Measurements from ENCODE around the gene TRIM8. TPM values are rescaled to one million over a fixed set of nuclear protein-coding genes. Genes with fewer than 3 reads are reported as not detected.
A peak's percentile ranks its signal among the peaks of the same experiment; 100 is the strongest.

TRIM8 gene
- total and polyA plus RNA-seq, 2 of the 8 experiments (the other 6 are each of a cell fraction or from before 2014, with no cell fraction given) = 24.9 to 38.8 TPM

GRCh38 chr10:102670871-102671434 lies 26.7 kb downstream of the TRIM8 start:
- Histone ChIP-seq H3K23ac (ENCODE audit: insufficient read length) (no peak overlapping the region), H3K27ac (ENCODE audit: low read depth, low read length) (no peak overlapping the region), H3K14ac (ENCODE audit: insufficient read length) (no peak overlapping the region), H3K9me3 (ENCODE audit: insufficient read depth in 2 of 2, low read depth in 1 of 2, low read length in 1 of 2) (no peaks in the 10 kb centered on the region), H2BK120ac (replicated peaks; ENCODE audit: low read depth, low read length) (no peak overlapping the region), H3K4me1 (replicated peaks in 1 of 4; ENCODE audit: control insufficient read depth in 3 of 4, insufficient read depth in 4 of 4, low read length in 3 of 4) (peaks cover 24 to 46% (median 31%) of the 10 kb centered on the region in 4 experiments), H3K36me3 (ENCODE audit: control insufficient read depth in 2 of 4, insufficient read depth in 4 of 4, low read length in 3 of 4) (no peaks in the 10 kb centered on the region), H3K4me2 (ENCODE audit: insufficient read depth in 1 of 2, low read depth in 2 of 2, low read length in 2 of 2) (peak overlapping the region; percentile 10 to 25; a peak in 1 of 4 replicates), H2BK15ac (ENCODE audit: low read length) (peak overlapping the region; percentile 36; the same call in 1 of the 2 replicates), H2BK5ac (ENCODE audit: low read depth, low read length) (no peak overlapping the region), H3K4me3 (ENCODE audit: extremely low read depth in 1 of 4, insufficient read depth in 2 of 4, low read depth in 3 of 4, low read length in 4 of 4) (no peak overlapping the region; a peak in 2 of 8 replicates), H2AK5ac (ENCODE audit: low read depth, low read length) (no peak overlapping the region), H4K91ac (replicated peaks; ENCODE audit: insufficient read length, low read length) (peak overlapping the region; percentile 4), H3K27me3 (replicated peaks in 1 of 4; ENCODE audit: control insufficient read depth in 3 of 4, extremely low read depth in 1 of 4, insufficient read depth in 3 of 4, low read length in 3 of 4) (no peaks in the 10 kb centered on the region), H3K4ac (replicated peaks; ENCODE audit: insufficient read length, low read depth, low read length) (no peak overlapping the region), H3K79me2 (ENCODE audit: control insufficient read depth in 1 of 2, insufficient read depth in 2 of 2, low read length in 2 of 2) (no peaks in the 10 kb centered on the region), H3K18ac (ENCODE audit: extremely low read depth, low read length) (0 out of 2 replicates have a peak overlapping the region, but pooled peaks have one; percentile 26), H2AFZ (ENCODE audit: low read length) (no peak overlapping the region), H4K5ac (ENCODE audit: insufficient read length, low read depth, low read length) (no peak overlapping the region), H3K9ac (replicated peaks in 1 of 4; ENCODE audit: extremely low read depth in 1 of 4, low read depth in 3 of 4, low read length in 3 of 4) (no peak overlapping the region), H3K79me1 (ENCODE audit: low read depth, low read length) (no peaks in the 10 kb centered on the region), H3K23me2 (ENCODE audit: low read depth, low read length) (no peaks in the 10 kb centered on the region), H2BK20ac (ENCODE audit: low read length) (0 out of 2 replicates have a peak overlapping the region, but pooled peaks have one; percentile 26), H3K56ac (replicated peaks; ENCODE audit: insufficient read length, low read depth, low read length) (no peak overlapping the region), H4K8ac (ENCODE audit: extremely low read depth, insufficient read depth, low read length) (0 out of 2 replicates have a peak overlapping the region, but pooled peaks have one; percentile 73), H2BK12ac (ENCODE audit: low read depth, low read length) (no peak overlapping the region; the same call in 1 of the 2 replicates), H4K20me1 (replicated peaks in 1 of 2; ENCODE audit: control insufficient read depth in 1 of 2, insufficient read depth in 2 of 2, low read length in 2 of 2) (no peaks in the 10 kb centered on the region)
- DNase-seq (ENCODE audit: low read depth in 1 of 2, low spot score in 2 of 2) (no peak), FAIRE-seq (no peak)
- WGBS, 2 experiments (ENCODE audit: extremely low coverage in 1 of 2, insufficient coverage in 1 of 2, insufficient read length in 1 of 2, insufficient replicate concordance in 2 of 2, low coverage in 1 of 2, low lambda C conversion rate in 2 of 2, missing lambda C conversion rate in 1 of 2) = 72% methylated on average over 6 of the region's 6 CpGs; no CpG with 5 or more reads in 1 of the 2 experiments
- ChIA-PET POLR2A (ENCODE audit: partially characterized antibody) (interaction anchor here (1.4 to 3.0 kb wide), 4 partner anchors 10 to 43 kb away, joined by 4 to 22 read pairs (median 6); partner anchors contain the start of genes ARL3, SFXN2 and TRIM8), CTCF (ENCODE audit: partially characterized antibody) (interaction anchor here (0.5 to 13.0 kb wide), 15 partner anchors 15 to 267 kb away, joined by 3 to 145 read pairs (median 4); partner anchors contain the start of gene TRIM8)
- TF ChIP-seq KDM5A (IDR thresholded peaks at IDR 0.05; ENCODE audit: low read length) (no peak), SIRT6 (IDR thresholded peaks at IDR 0.05; ENCODE audit: low read length) (no peak), USF2 (IDR thresholded peaks at IDR 0.05; ENCODE audit: low read length) (no peak), TCF12 (IDR thresholded peaks at IDR 0.05; ENCODE audit: low read depth, low read length) (no peak), BACH1 (IDR thresholded peaks at IDR 0.05; ENCODE audit: low read length) (no peak), SP1 (IDR thresholded peaks at IDR 0.05; ENCODE audit: low read depth, low read length) (no peak), EGR1 (IDR thresholded peaks at IDR 0.05; ENCODE audit: borderline replicate concordance, low read depth, low read length) (no peak), NRF1 (IDR thresholded peaks at IDR 0.05; ENCODE audit: low read depth, low read length) (no peak), HDAC2 (IDR thresholded peaks at IDR 0.05; ENCODE audit: borderline replicate concordance in 1 of 2, low read depth in 2 of 2, low read length in 2 of 2) (no peak), RNF2 (IDR thresholded peaks at IDR 0.05; ENCODE audit: borderline replicate concordance, low read depth, low read length, missing control alignments, poor library complexity, severe bottlenecking) (no peak), POLR2A (IDR thresholded peaks at IDR 0.05; ENCODE audit: control extremely low read depth in 1 of 2, low read depth in 2 of 2, low read length in 2 of 2) (no peak), CTBP2 (IDR thresholded peaks at IDR 0.05; ENCODE audit: borderline replicate concordance, insufficient read depth, insufficient read length, low read length) (no peak)
